MCF 10A (cell line): ENCODE results near the gene SPRR2E. TPM values are rescaled to one million over a fixed set of nuclear protein-coding genes. Genes with fewer than 3 reads are reported as not detected.
A peak's percentile ranks its signal among the peaks of the same experiment; 100 is the strongest.

Source experiments
- BruUV-seq: library from RNA; stranded (reverse); fragments of 400-500 nt; replicated peaks from 2 replicates; lab custom pipeline; 2021; lab: Mats Ljungman, UMichigan
- CTCF ChIA-PET: fragments of 300-600 bp; sonication (Branson Sonifier 250); formaldehyde crosslinking; extraction: SDS; loops from one replicate; lab custom pipeline; 2021; ENCODE audit warnings: antibody characterized with exemption, inconsistent platforms; lab: Yijun Ruan, JAX
- POLR2A ChIA-PET: fragments of 300-600, 350-650 bp; sonication (Branson Sonifier 250); formaldehyde crosslinking; extraction: SDS; loops from one replicate; lab custom pipeline; 2020; ENCODE audit warnings: antibody characterized with exemption, inconsistent platforms; lab: Yijun Ruan, JAX
- DNase-seq: peaks from one replicate; pipeline ENCODE4 v3.0.0-alpha.2; 2018; ENCODE audit not compliant: unreplicated experiment
- H3K27ac Mint-ChIP-seq: one replicate; pipeline ENCODE4 v1.8.0; 2022; ENCODE audit warnings: mild to moderate bottlenecking, low read depth, mixed read lengths; ENCODE audit not compliant: unreplicated experiment
- H3K27me3 Mint-ChIP-seq: one replicate; pipeline ENCODE4 v1.8.0; 2022; ENCODE audit warnings: mixed read lengths; ENCODE audit not compliant: insufficient read depth, unreplicated experiment
- H3K36me3 Mint-ChIP-seq: one replicate; pipeline ENCODE4 v1.8.0; 2022; ENCODE audit warnings: mild to moderate bottlenecking, moderate library complexity, mixed read lengths; ENCODE audit not compliant: insufficient read depth, unreplicated experiment
- H3K4me1 Mint-ChIP-seq: one replicate; pipeline ENCODE4 v1.8.0; 2022; ENCODE audit warnings: mixed read lengths; ENCODE audit not compliant: insufficient read depth, unreplicated experiment
- H3K4me3 Mint-ChIP-seq: one replicate; pipeline ENCODE4 v1.8.0; 2022; ENCODE audit warnings: mild to moderate bottlenecking, moderate library complexity, mixed read lengths; ENCODE audit not compliant: unreplicated experiment
- H3K9me3 Mint-ChIP-seq: one replicate; pipeline ENCODE4 v1.8.0; 2022; ENCODE audit warnings: mixed read lengths; ENCODE audit not compliant: unreplicated experiment
- intact Hi-C: fragments of 100-400 bp; cut with micrococcal nuclease; formaldehyde crosslinking; loops from 2 replicates; pipeline ENCODE4 v1.14.1; 2022
- total RNA-seq: library from RNA; stranded (reverse); gene quantifications from 2 replicates; pipeline ENCODE4 v1.2.3, GENCODE V29; 2022
- TF ChIP-seq, protein P1 (sequence below): fragments of 200-600 bp; IDR thresholded peaks from one replicate; pipeline ENCODE4 v1.8.0; 2022; ENCODE audit warnings: antibody characterized with exemption, mild to moderate bottlenecking; ENCODE audit not compliant: unreplicated experiment

The SPRR2E gene
- total RNA-seq, 1 experiment from 2014 or later, result not detected

DNA sequence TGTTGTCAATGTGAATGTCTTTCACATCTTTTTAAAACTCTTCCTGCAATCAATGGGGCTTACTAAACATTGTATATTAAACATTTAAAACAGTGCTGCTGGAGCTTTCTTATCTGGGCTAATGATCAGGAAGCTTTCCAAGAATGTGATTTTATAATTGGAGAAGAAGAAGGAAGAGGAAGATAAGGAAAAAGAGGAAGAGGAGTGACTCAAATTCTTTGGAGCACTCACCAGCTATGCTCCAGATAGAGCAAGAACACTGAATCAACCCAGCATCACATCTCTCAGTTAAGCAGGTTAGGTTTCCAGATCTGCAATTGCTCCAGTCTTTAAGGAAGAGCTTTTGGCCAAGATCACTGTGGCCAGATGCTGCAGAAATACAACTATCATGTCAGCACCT lies 1.4 kb upstream of the SPRR2E start:
- no peak overlapping the region for H3K27ac Mint-ChIP-seq
- H3K4me1 Mint-ChIP-seq, result peaks cover 23% of the 10 kb centered on the region
- CTCF ChIA-PET, result interaction anchor here (0.6 kb wide), 2 partner anchors 89 to 297 kb away, joined by 3 to 5 read pairs; no protein-coding TSS in a partner anchor
- H3K9me3 Mint-ChIP-seq, result no peaks in the 10 kb centered on the region
- POLR2A ChIA-PET, result interaction anchor here (0.6 to 1.5 kb wide), 2 partner anchors 13 to 15 kb away, joined by 3 to 4 read pairs; no protein-coding TSS in a partner anchor
- no peaks in the 10 kb centered on the region for H3K36me3 Mint-ChIP-seq
- TF ChIP-seq, protein P1, sequence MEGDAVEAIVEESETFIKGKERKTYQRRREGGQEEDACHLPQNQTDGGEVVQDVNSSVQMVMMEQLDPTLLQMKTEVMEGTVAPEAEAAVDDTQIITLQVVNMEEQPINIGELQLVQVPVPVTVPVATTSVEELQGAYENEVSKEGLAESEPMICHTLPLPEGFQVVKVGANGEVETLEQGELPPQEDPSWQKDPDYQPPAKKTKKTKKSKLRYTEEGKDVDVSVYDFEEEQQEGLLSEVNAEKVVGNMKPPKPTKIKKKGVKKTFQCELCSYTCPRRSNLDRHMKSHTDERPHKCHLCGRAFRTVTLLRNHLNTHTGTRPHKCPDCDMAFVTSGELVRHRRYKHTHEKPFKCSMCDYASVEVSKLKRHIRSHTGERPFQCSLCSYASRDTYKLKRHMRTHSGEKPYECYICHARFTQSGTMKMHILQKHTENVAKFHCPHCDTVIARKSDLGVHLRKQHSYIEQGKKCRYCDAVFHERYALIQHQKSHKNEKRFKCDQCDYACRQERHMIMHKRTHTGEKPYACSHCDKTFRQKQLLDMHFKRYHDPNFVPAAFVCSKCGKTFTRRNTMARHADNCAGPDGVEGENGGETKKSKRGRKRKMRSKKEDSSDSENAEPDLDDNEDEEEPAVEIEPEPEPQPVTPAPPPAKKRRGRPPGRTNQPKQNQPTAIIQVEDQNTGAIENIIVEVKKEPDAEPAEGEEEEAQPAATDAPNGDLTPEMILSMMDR, result no peak
- no TSS peak for BruUV-seq
- H3K4me3 Mint-ChIP-seq, result no peak overlapping the region
- no peak for DNase-seq
- no peaks in the 10 kb centered on the region for H3K27me3 Mint-ChIP-seq
- intact Hi-C loops, result no loop called here

DNA sequence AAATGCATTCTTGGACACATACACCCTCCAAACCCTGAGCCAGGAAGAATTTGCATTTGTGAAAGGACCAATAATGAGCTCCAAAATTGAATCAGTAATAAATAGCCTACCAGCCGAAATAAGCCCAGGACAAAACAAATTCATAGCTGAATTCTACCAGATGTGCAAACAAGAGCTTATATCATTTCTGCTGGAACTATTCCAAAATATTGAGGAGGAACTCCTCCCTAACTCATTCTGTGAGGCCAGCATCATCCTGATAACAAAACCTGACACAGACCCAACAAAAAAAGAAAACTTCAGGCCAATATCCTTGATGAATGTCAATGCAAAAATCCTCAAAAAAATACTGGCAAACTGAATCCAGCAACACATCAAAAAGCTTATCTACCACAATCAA lies 6.7 kb downstream of the SPRR2E start:
- BruUV-seq, result no TSS peak
- ChIA-PET POLR2A (interaction anchor here (0.8 kb wide), 1 partner anchor 11 kb away, joined by 3 read pairs; no protein-coding TSS in a partner anchor), CTCF (no interaction called here)
- Mint-ChIP-seq H3K36me3 (no peaks in the 10 kb centered on the region), H3K9me3 (peaks cover 11% of the 10 kb centered on the region), H3K27me3 (no peaks in the 10 kb centered on the region), H3K4me3 (no peak overlapping the region), H3K27ac (no peak overlapping the region), H3K4me1 (peaks cover 6% of the 10 kb centered on the region)
- DNase-seq, result no peak
- TF ChIP-seq, protein P1, result no peak
- intact Hi-C loops, result no loop called here

DNA sequence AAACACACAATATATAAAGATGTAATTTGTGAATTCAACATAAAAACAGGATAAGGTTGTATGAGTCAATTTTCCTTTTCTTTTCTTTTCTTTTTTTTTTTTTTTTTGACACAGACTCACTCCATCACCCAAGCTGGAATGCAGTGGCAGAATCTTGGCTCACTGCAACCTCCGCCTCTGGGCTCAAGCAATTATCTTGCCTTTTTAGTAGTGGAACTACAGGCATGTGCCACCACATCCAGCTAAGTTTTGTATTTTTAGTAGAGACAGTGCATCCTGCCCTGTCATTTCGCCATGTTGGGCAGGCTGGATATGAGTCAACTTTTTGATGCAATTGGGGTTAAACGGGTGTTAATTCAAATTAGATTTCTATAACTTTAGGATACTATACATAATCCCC lies 12.6 kb downstream of the SPRR2E start:
- BruUV-seq, result no TSS peak
- Mint-ChIP-seq H3K36me3 (no peaks in the 10 kb centered on the region), H3K4me1 (peaks cover 5% of the 10 kb centered on the region), H3K9me3 (peaks cover 22% of the 10 kb centered on the region), H3K27ac (no peak overlapping the region), H3K27me3 (no peaks in the 10 kb centered on the region), H3K4me3 (no peak overlapping the region)
- ChIA-PET POLR2A (interaction anchor here (1.1 to 2.4 kb wide), 4 partner anchors 14 to 128 kb away, joined by 3 to 6 read pairs (median 4); no protein-coding TSS in a partner anchor), CTCF (interaction anchor here (0.6 kb wide), 1 partner anchor 1243 kb away, joined by 5 read pairs; no protein-coding TSS in a partner anchor)
- intact Hi-C loops, result no loop called here
- peak; percentile 54 for DNase-seq
- TF ChIP-seq, protein P1, result no peak

DNA sequence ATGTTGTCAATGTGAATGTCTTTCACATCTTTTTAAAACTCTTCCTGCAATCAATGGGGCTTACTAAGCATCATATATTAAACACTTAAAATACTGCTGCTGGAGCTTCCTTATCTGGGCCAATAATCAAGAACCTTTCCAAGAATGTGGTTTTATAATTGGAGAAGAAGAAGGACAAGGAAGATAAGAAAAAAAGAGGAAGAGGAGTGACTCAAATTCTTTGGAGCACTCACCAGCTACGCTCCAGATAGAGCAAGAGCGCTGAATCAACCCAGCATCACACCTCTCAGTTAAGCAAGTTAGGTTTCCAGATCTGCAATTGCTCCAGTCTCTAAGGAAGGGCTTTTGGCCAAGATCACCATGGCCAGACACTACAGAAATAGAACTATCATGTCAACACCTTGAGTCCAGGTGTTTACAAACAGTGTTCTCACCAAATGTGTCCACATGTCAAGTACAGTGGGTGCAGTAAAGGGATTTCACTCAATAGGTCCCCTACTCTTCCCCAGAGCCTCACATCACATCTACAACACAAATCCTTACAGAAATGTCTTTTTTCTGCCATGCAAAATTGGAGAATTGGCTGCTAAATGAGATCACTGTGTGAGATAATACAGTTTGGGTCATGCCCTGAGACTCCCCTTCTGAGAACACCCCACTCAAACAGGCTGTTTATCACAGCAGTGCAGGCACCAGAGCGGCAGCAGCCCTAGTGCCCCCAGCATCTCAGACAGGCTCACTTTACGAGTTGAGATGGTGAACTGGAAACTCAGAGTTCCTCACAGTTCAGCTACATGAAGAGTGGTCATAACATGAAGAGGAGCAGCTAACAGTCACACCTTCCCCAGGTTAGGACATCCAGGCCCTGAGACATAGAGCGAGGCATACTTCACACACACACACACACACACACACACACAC lies 21.3 kb downstream of the SPRR2E start:
- no peaks in the 10 kb centered on the region for H3K27me3 Mint-ChIP-seq
- no peak for DNase-seq
- POLR2A ChIA-PET, result interaction anchor here (0.6 kb wide), 1 partner anchor 114 kb away, joined by 3 read pairs; no protein-coding TSS in a partner anchor

More for the DNA sequence above, 21.3 kb downstream of the SPRR2E start:
- no TSS peak for BruUV-seq
- Mint-ChIP-seq H3K9me3 (peaks cover 6% of the 10 kb centered on the region), H3K27ac (no peak overlapping the region), H3K36me3 (no peaks in the 10 kb centered on the region), H3K4me1 (no peaks in the 10 kb centered on the region), H3K4me3 (no peak overlapping the region)
- CTCF ChIA-PET, result interaction anchor here (0.6 to 0.7 kb wide), 3 partner anchors 11 to 119 kb away, joined by 3 read pairs; no protein-coding TSS in a partner anchor
- TF ChIP-seq, protein P1, result no peak
- intact Hi-C loops, result no loop called here
